Natural killer cell treated with Interleukin-12 subunit alpha and Interleukin-12 subunit beta and Interleukin-15 and Interleukin-18, amount 100 ng/mL, for 72 hours (primary cell): ENCODE measurements around the gene HS6ST1. TPM values are rescaled to one million over a fixed set of nuclear protein-coding genes. Genes with fewer than 3 reads are reported as not detected.

Source experiments
- ATAC-seq, 2 donors: fragments of 150-1000 bp; cut with Tn5 transposase in 1 of 2; sonication (Bioruptor Pico), chemical (Tn5 transposase) in 1 of 2; 2 replicates each; pipeline ENCODE4 v1.10.0; 2021
- DNase-seq: peaks from one replicate; pipeline ENCODE4 v3.0.0; 2022; ENCODE audit warnings: low spot score
- H3K27ac Mint-ChIP-seq, 2 donors: 1 replicate in 1 of 2; 2 replicates in 1 of 2; pipeline ENCODE4 v1.8.0; 2022; ENCODE audit warnings: mixed read lengths in 2 of 2, mild to moderate bottlenecking in 1 of 2, moderate library complexity in 1 of 2
- H3K27me3 Mint-ChIP-seq, 2 donors: 1 replicate in 1 of 2; 2 replicates in 1 of 2; pipeline ENCODE4 v1.8.0; 2022; ENCODE audit warnings: mixed read lengths in 2 of 2
- H3K36me3 Mint-ChIP-seq: one replicate; pipeline ENCODE4 v1.8.0; 2022; ENCODE audit warnings: mixed read lengths
- H3K4me1 Mint-ChIP-seq, 2 donors: 1 replicate in 1 of 2; 2 replicates in 1 of 2; pipeline ENCODE4 v1.8.0; 2022; ENCODE audit warnings: low read depth in 2 of 2, mixed read lengths in 2 of 2, mild to moderate bottlenecking in 1 of 2
- H3K4me3 Mint-ChIP-seq: one replicate; pipeline ENCODE4 v1.8.0; 2022; ENCODE audit warnings: mixed read lengths
- H3K9me3 Mint-ChIP-seq: 2 replicates; pipeline ENCODE4 v1.8.0; 2022; ENCODE audit warnings: mixed read lengths
- total RNA-seq, 2 donors: library from RNA; stranded (reverse); gene quantifications; one replicate each; pipeline ENCODE4 v1.2.3, GENCODE V29; 2022

HS6ST1 gene, protein sequence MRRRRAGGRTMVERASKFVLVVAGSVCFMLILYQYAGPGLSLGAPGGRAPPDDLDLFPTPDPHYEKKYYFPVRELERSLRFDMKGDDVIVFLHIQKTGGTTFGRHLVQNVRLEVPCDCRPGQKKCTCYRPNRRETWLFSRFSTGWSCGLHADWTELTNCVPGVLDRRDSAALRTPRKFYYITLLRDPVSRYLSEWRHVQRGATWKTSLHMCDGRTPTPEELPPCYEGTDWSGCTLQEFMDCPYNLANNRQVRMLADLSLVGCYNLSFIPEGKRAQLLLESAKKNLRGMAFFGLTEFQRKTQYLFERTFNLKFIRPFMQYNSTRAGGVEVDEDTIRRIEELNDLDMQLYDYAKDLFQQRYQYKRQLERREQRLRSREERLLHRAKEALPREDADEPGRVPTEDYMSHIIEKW
- 10 to 100 TPM; 17.5 to 25.5 TPM for total RNA-seq

DNA sequence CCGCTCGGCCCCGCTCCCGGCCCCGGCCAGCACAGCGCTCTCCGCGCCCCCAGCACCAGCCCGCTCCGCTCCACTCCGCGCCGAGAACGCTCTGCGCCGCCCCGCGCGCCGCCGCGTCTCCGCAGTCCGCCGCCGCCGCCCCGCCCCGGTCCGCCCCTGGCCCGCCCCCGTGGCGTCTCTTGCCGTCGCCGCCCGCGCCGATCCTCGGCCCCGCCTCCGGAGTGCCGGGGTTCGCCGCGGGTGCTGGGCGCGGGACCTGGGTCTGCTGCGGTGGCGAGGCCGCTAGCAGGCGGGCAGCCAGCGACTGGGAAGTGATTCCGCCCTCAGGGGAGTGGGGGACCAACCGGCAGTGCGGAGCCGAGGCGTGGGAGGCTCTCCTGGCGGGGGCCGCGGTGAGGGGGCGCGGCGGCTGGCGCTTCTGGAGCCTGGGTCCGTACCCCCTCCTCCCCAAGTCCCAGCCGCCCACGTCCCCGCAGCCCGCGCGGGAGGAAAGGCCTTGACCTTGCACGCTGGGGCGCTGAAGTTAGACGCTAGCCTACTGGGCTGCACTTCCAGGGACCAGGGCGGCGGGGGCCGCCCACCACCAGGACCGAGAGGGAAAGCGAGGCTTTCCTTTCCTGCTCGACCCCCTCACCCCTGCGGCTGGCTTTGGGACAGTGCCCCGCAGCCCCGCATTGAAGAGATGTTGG, at the start of gene HS6ST1:
Gene HS6ST1, minus strand, starts transcription at position 93 of the 689 bp plus-strand sequence. CDS start 305 bp downstream, outside the sequence.
- Mint-ChIP-seq H3K9me3 (no peaks in the 10 kb centered on the region), H3K4me1 (peaks cover 22 to 32% of the 10 kb centered on the region in 2 donors), H3K27me3 (peaks cover 0 to 2% of the 10 kb centered on the region in 2 donors), H3K36me3 (no peaks in the 10 kb centered on the region), H3K4me3 (peak within 1 kb of the TSS; percentile 85), H3K27ac (no peak within 1 kb of the TSS)
- peak; percentile 90 to 91 for ATAC-seq
- peak; percentile 92 for DNase-seq

DNA sequence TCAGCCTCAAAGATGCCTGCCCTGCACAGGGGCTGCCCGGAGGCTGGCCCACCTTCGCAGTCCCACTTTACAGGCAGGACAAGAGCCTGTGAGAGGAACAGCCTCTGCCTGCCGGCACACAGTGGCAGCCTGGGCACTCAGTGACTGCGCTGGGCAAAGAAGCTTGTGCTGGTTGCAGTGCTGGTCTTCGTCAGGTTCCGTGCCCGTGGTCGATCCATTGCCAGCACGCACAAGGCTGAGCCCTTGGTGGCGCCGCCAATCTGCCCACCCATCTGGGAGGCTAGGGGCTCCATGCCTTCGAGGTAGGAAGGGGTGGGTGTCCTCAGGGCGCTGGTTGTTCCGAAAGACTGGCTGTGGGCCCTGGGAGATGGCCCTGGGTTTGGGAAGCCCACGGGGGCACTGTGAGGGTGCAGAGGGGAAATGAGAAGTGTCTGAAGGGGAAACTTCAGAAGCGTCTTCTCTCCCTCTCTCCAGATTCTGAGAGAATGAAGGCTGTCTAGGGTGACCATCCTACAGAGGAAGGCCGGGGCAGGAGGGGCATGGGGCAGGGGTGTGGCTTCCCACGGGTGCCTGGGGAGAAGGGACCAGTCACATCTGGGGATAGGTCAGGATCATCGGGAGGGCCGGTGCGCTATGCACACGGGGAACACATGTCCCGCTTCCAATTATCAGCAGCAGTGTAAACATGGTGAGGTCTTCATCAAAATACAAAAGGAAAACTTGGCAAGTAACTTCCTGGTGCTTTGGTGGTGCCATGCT, 49.1 kb upstream of the HS6ST1 start:
- no peaks in the 10 kb centered on the region for H3K36me3 Mint-ChIP-seq
- H3K4me1 Mint-ChIP-seq: peaks cover 6% of the 10 kb centered on the region in 2 donors
- no peak overlapping the region for H3K27ac Mint-ChIP-seq
- peak in 1 of 2 donors; percentile 22 for ATAC-seq
- peak; percentile 44 for DNase-seq
- H3K27me3 Mint-ChIP-seq: peaks cover 0 to 4% of the 10 kb centered on the region in 2 donors
- H3K9me3 Mint-ChIP-seq: no peaks in the 10 kb centered on the region
- H3K4me3 Mint-ChIP-seq: no peak overlapping the region

DNA sequence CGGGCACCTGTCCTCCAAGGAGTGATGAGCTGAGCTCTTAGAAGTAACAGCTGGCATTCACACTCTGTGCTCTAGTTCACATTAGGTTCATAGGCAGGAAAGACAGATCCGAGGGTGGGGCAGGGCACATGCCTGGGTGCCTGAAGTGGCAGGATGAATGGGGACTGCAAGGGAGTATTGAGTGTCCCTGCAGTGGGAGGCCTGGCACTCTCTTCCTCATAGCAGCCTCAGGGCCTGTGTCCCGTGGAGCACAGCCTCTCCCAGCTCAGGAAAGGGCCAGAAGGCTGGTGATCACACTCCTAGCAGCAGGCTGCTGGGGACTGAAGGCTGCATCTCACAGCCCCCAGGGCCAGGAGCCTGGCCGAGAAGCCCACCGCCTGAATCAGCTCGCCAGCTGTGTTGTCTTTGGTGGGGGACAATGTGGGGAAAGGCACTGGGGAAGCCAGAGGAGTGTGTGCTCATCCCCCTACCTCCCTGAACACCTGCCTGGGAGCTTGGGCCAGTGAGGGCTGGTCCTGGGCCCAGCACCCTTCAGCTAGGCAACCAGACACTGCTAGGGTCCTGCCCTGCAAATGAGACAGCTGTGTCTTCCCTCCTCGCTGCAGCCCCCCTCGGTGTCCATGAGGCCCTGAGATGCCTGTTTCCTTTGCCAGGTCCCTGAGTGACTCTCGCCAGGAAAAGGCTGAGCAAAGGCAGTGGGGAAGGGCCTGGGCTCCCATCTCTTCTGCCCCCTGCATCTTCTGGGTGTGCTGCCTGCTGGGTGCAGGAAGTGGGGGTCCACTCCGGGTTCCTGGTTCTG, 48.2 kb upstream of the HS6ST1 start:
- no peak overlapping the region for H3K4me3 Mint-ChIP-seq
- no peak overlapping the region for H3K27ac Mint-ChIP-seq
- ATAC-seq: no peak
- no peaks in the 10 kb centered on the region for H3K36me3 Mint-ChIP-seq
- peaks cover 0 to 7% of the 10 kb centered on the region in 2 donors for H3K27me3 Mint-ChIP-seq
- no peaks in the 10 kb centered on the region for H3K4me1 Mint-ChIP-seq
- DNase-seq: peak; percentile 58
- no peaks in the 10 kb centered on the region for H3K9me3 Mint-ChIP-seq

DNA sequence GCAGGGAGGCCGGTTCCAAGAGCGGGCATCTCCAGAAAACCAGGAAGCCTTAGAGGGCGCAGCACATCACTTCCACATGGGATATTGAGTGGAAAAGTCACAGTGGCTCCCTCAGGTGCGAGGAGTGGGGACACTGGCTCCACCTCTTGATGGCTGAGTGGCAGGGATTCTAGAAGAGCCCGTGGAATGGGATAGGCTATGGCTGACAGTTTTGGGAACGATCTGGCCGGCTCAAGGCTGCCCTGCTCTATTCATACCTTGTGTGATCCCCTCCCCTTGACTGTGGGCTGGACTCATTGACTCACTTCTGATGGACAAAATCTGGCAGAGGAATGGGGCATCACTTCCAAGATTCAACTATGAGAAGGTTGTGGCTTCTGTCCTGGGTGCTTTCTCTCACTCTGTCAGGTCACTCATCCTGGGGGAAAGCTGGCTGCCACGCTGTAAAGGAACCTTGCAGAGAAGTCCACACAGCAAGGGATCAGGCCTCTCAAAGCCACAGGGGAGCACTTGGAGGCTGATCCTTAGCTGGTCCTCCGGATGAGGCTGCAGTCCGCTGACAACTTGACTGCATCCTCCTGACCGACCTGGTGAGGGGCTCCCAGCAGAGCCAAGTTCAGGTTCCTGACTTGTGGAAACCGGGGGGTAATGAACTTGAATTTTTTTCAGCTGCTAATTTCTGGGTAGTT, 46.7 kb upstream of the HS6ST1 start:
- Mint-ChIP-seq H3K36me3 (no peaks in the 10 kb centered on the region), H3K27ac (no peak overlapping the region), H3K27me3 (peaks cover 0 to 7% of the 10 kb centered on the region in 2 donors), H3K4me1 (peaks cover 0 to 5% of the 10 kb centered on the region in 2 donors), H3K4me3 (no peak overlapping the region), H3K9me3 (no peaks in the 10 kb centered on the region)
- DNase-seq (peak; percentile 41), ATAC-seq (no peak)

DNA sequence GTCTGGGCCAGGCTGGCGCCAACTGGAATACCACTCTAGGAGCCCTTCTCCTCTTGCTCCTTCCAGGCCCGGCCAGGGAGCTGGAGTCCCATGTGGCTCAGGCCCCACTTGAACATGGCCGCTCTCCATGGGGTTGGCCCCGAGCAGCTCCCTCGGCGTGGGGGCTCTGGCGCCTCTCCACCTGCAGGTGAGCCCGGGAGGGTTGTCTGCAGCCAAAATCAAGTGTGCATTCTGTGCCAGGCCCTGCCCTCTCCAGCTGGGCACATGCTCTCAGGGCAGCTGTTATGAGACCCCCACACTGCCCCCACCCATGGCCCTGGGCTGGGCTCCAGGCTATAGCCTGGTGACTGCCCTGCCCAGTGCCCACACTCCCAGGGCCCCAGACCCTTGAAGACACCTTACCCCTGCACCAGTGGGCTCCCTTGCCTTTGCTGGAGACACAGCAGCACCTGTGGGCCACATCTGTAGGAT, 45.8 kb upstream of the HS6ST1 start:
- Mint-ChIP-seq H3K9me3 (no peaks in the 10 kb centered on the region), H3K36me3 (no peaks in the 10 kb centered on the region), H3K27ac (no peak overlapping the region), H3K4me3 (no peak overlapping the region), H3K4me1 (peaks cover 0 to 14% of the 10 kb centered on the region in 2 donors), H3K27me3 (peaks cover 0 to 10% of the 10 kb centered on the region in 2 donors)
- ATAC-seq (peak in 1 of 2 donors; percentile 4), DNase-seq (peak; percentile 55)

DNA sequence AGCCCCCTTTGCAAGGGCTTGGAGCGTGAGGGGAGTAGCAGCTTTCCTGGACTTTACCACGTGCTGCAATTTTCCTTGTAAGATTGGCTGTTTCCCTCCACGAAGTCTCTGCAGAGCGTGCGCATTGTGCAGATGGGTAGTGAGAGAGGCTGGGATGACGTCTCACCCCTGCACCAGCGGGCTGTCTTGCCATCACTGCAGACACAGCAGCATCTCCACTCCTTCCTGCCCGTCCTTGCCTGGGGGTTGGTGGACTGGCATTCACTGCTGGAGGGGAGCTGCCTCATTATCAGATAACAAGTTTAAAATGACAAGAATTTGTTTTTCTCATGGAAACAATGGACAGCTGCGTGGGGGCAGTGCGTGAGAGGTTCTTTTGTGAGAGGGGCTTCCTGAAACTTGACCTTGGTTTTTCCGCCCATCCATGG, 45.3 kb upstream of the HS6ST1 start:
- H3K4me3 Mint-ChIP-seq: no peak overlapping the region
- no peak overlapping the region for H3K27ac Mint-ChIP-seq
- ATAC-seq (no peak), DNase-seq (no peak)
- peaks cover 0 to 10% of the 10 kb centered on the region in 2 donors for H3K27me3 Mint-ChIP-seq
- no peaks in the 10 kb centered on the region for H3K9me3 Mint-ChIP-seq
- H3K36me3 Mint-ChIP-seq: no peaks in the 10 kb centered on the region
- peaks cover 0 to 17% of the 10 kb centered on the region in 2 donors for H3K4me1 Mint-ChIP-seq

DNA sequence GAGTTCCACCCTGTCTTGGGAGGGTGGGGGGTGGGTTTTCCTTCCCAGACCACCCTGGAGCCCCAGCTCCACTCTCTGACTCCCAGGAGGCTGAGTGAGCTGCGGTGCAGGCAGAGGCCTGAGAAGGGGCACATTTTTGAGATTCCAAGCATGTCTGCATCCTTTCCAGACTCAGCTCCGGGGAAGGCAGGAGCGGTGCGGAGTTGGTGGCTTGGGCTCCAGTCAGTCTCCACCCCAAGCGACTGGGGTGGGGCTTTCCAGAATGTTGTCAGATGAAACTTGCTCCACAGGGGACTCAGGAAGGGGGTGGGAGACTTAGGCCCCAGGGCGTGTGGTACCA, 44.2 kb upstream of the HS6ST1 start:
- Mint-ChIP-seq H3K4me1 (peaks cover 0 to 20% of the 10 kb centered on the region in 2 donors), H3K9me3 (no peaks in the 10 kb centered on the region), H3K36me3 (no peaks in the 10 kb centered on the region), H3K27me3 (peaks cover 0 to 13% of the 10 kb centered on the region in 2 donors), H3K4me3 (no peak overlapping the region), H3K27ac (no peak overlapping the region)
- DNase-seq: no peak
- no peak for ATAC-seq

DNA sequence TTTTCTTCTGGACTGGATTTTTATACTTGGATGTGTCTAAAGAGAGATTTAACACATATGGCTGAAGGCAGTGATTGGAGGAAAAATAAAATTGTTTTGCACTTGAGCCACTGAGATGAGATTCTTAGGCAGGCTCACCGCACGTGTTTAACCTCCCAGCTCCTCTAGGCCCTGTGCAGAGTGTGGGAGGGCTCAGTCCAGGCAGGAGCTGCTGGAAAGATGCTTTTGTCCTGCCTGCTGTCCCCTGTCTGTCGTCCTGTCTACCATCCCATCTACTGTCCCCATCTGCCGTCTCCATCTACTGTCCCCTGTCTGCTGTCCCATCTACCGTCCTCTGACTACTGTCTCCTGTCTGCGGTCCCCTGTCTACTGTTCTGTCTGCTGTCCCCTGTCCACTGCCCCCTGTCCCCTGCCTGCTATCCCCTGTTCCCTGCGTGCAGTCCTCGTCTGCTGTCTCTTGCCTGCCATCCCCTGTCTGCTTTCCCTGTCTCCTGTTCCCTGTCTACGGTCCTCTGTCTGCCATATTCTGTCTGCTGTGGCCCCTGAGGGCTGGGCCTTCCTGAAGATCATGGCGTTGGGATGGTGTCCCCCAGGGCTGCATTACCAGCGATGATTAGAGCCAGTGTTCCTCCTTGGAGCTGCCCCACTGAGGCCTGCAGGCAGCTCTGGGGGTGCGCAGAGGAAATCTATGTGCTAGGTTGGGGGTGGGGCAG, 43.7 kb upstream of the HS6ST1 start:
- ATAC-seq: no peak
- no peak overlapping the region for H3K27ac Mint-ChIP-seq
- H3K27me3 Mint-ChIP-seq: peaks cover 0 to 18% of the 10 kb centered on the region in 2 donors
- DNase-seq: no peak
- H3K9me3 Mint-ChIP-seq: no peaks in the 10 kb centered on the region
- no peaks in the 10 kb centered on the region for H3K36me3 Mint-ChIP-seq
- H3K4me3 Mint-ChIP-seq: no peak overlapping the region
- peaks cover 0 to 20% of the 10 kb centered on the region in 2 donors for H3K4me1 Mint-ChIP-seq

DNA sequence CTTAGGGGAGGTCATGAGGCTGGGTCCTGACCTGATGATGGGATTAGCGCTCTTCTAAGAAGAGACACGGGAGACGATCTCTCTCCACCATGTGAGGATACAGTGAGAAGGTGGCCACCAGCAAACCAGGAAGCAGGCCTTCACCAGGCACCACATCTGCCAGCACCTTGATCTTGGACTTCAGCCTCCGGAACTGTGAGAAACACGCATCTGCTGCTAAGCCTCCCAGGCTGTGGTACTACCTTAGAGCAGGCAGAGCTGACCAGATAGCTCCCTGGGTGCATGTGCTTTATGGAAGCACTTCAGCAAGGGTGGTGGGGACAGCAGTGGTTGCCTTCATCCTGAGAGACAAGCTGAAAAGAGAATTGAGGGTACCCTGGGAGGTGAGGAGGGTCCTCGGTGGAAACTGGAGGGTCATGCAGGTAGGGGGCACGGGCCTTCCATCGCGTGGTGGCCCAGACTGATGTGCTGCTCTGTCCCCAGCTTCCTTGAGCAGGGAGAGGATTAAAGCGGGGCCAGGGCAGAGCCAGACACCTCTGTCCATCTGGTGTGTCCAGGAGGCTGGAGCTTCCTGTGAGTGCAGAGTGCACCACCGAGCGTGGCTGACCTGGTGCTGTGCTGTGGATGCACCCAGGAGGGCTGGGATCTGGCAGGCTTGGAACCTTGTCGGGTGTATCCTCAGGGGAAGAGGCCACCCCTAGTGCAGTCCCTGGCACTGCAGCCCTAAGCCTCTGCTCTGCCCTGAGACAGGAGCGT, 42.9 kb upstream of the HS6ST1 start:
- no peak overlapping the region for H3K27ac Mint-ChIP-seq
- peaks cover 0 to 18% of the 10 kb centered on the region in 2 donors for H3K27me3 Mint-ChIP-seq
- peak in 1 of 2 donors; percentile 3 for ATAC-seq
- H3K4me1 Mint-ChIP-seq: peaks cover 0 to 20% of the 10 kb centered on the region in 2 donors
- H3K9me3 Mint-ChIP-seq: no peaks in the 10 kb centered on the region
- peak; percentile 46 for DNase-seq
- H3K36me3 Mint-ChIP-seq: no peaks in the 10 kb centered on the region
- no peak overlapping the region for H3K4me3 Mint-ChIP-seq

DNA sequence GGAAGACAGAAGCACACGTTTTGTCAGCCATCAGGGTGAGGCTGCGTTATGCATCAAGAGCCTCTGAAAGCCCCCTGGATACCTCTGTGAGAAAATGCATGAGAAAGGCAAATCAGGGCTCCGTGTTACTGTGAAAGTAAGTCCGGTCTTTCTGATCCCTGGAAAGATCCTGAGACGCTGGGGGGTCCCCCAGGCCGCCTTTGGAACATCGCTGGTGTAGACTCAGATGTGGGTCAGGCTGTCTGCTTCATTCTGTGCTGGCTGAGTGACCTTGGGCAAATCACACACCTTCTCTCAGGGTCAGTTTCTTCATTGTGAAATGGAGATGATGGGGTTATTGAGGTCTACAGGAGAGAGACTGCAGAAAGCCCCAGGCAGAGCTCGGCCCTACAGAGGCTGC, 42.0 kb upstream of the HS6ST1 start:
- H3K9me3 Mint-ChIP-seq: no peaks in the 10 kb centered on the region
- peaks cover 0 to 20% of the 10 kb centered on the region in 2 donors for H3K4me1 Mint-ChIP-seq
- H3K4me3 Mint-ChIP-seq: no peak overlapping the region
- H3K27ac Mint-ChIP-seq: no peak overlapping the region
- no peaks in the 10 kb centered on the region for H3K36me3 Mint-ChIP-seq
- no peak for DNase-seq
- peaks cover 0 to 18% of the 10 kb centered on the region in 2 donors for H3K27me3 Mint-ChIP-seq
- ATAC-seq: no peak

DNA sequence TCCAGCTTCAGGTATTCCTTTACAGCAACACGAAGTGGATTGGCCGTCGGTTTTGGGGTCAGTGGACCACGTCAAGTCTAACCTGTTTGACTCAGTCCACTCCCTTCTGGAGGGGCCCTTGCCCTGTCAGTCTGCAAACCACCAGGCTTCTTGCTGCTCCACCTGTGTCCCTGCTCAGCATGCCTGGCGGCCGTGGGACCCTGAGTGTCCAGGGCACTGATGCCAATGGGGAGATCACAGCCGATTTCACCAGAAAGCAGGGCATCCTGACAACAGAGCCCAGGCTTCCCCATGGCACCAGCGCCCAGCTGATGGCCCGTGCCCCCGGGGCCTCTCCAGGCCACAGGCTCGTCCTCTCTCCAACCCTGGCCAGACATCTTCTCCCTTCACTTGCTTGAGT, 41.2 kb upstream of the HS6ST1 start:
- DNase-seq: peak; percentile 56

More for the DNA sequence above, 41.2 kb upstream of the HS6ST1 start:
- H3K27ac Mint-ChIP-seq: no peak overlapping the region
- no peak for ATAC-seq
- no peak overlapping the region for H3K4me3 Mint-ChIP-seq
- no peaks in the 10 kb centered on the region for H3K36me3 Mint-ChIP-seq
- peaks cover 0 to 16% of the 10 kb centered on the region in 2 donors for H3K27me3 Mint-ChIP-seq
- no peaks in the 10 kb centered on the region for H3K9me3 Mint-ChIP-seq
- peaks cover 0 to 20% of the 10 kb centered on the region in 2 donors for H3K4me1 Mint-ChIP-seq
